GM23248 (cell line): ENCODE data around the gene SLC38A5. TPM values are rescaled to one million over a fixed set of nuclear protein-coding genes. Genes with fewer than 3 reads are reported as not detected.

ENCODE experiments used
- DNase-seq: peaks from one replicate; pipeline ENCODE4 v3.0.0-alpha.2; 2015
- H2AFZ ChIP-seq: fragments of 200-600 bp; sonication (generic); 2 replicates; pipeline ENCODE4 v1.6.1; 2016; ENCODE audit warnings: antibody characterized with exemption
- H3F3A ChIP-seq: fragments of 200-600 bp; sonication (generic); 2 replicates; pipeline ENCODE4 v1.6.1; 2016; ENCODE audit warnings: mild to moderate bottlenecking, antibody characterized with exemption, mixed run types; ENCODE audit not compliant: insufficient read depth
- H3K27ac ChIP-seq: fragments of 200-600 bp; sonication (generic); 2 replicates; pipeline ENCODE4 v1.5.1; 2016; ENCODE audit warnings: mild to moderate bottlenecking
- H3K27me3 ChIP-seq: fragments of 200-600 bp; sonication (generic); replicated peaks from 2 replicates; pipeline ENCODE4 v1.6.1; 2016; ENCODE audit warnings: mild to moderate bottlenecking; ENCODE audit not compliant: insufficient read depth
- H3K36me3 ChIP-seq: fragments of 200-600 bp; sonication (generic); 2 replicates; pipeline ENCODE4 v1.6.1; 2016; ENCODE audit warnings: low read depth, mild to moderate bottlenecking
- H3K4me1 ChIP-seq: fragments of 200-600 bp; sonication (generic); 2 replicates; pipeline ENCODE4 v1.6.1; 2016; ENCODE audit warnings: mild to moderate bottlenecking; ENCODE audit not compliant: insufficient read depth
- H3K4me2 ChIP-seq: fragments of 200-600 bp; sonication (generic); one replicate; pipeline ENCODE4 v1.6.1; 2016; ENCODE audit warnings: mild to moderate bottlenecking; ENCODE audit not compliant: unreplicated experiment
- H3K4me3 ChIP-seq: fragments of 200-600 bp; sonication (generic); 2 replicates; pipeline ENCODE4 v1.5.1; 2016; ENCODE audit warnings: mild to moderate bottlenecking
- H3K79me2 ChIP-seq: fragments of 200-600 bp; sonication (generic); 2 replicates; pipeline ENCODE4 v1.6.1; 2016; ENCODE audit warnings: mild to moderate bottlenecking; ENCODE audit not compliant: insufficient read depth
- H3K9ac ChIP-seq: fragments of 200-600 bp; sonication (generic); 2 replicates; pipeline ENCODE4 v1.6.1; 2016; ENCODE audit warnings: mild to moderate bottlenecking
- H3K9me2 ChIP-seq: fragments of 200-600 bp; sonication (generic); 2 replicates; pipeline ENCODE4 v1.6.1; 2016; ENCODE audit warnings: mixed run types, mild to moderate bottlenecking, moderate library complexity; ENCODE audit not compliant: insufficient read depth
- H3K9me3 ChIP-seq: fragments of 200-600 bp; sonication (generic); one replicate; pipeline ENCODE4 v1.6.1; 2017; ENCODE audit warnings: low read depth
- H4K20me1 ChIP-seq: fragments of 200-600 bp; sonication (generic); 2 replicates; pipeline ENCODE4 v1.6.0; 2016; ENCODE audit not compliant: insufficient read depth
- EZH2 ChIP-seq: fragments of 200-600 bp; sonication (generic); IDR thresholded peaks from 2 replicates; pipeline ENCODE4 v1.6.1; 2018; ENCODE audit warnings: antibody characterized with exemption, mild to moderate bottlenecking; ENCODE audit not compliant: insufficient read depth, poor library complexity, severe bottlenecking
- EZH2phosphoT487 ChIP-seq: fragments of 200-600 bp; sonication (generic); IDR thresholded peaks from 2 replicates; pipeline ENCODE4 v1.6.1; 2018; ENCODE audit warnings: antibody characterized with exemption, moderate library complexity, mild to moderate bottlenecking, low read depth; ENCODE audit not compliant: insufficient read depth
- WGBS, 2 experiments: methylation state at CpG; one replicate each; pipeline ENCODE4 v1.1.6; 2015 to 2017; ENCODE audit warnings: low lambda C conversion rate in 2 of 2, low coverage in 1 of 2; ENCODE audit errors: missing lambda C conversion rate in 2 of 2; 5-methylcytosine and 5-hydroxymethylcytosine counted together
- in situ Hi-C: fragments of 300-500 bp; cut with MboI; formaldehyde crosslinking; loops from 2 replicates; pipeline ENCODE4 v1.15.0; 2020
- polyA plus RNA-seq: library from polyadenylated mRNA; unstranded; fragments of >200 nt; fragmentation: Nextera tagmentation; extraction: Ambion mirVana; gene quantifications from 2 replicates; pipeline ENCODE4 v1.2.1, GENCODE V29; 2016
- total RNA-seq: library from RNA; depleted of rRNA; stranded (reverse); fragments of >200 nt; shearing (Covaris generic); gene quantifications from 2 replicates; pipeline ENCODE4 v1.2.3, GENCODE V29; 2014

Gene SLC38A5
- total and polyA plus RNA-seq, 2 experiments from 2014 or later, result 32.4 to 35.3 TPM

GRCh38 chrX:48480142-48480541 is 10.1 kb upstream of the SLC38A5 start:
- no peaks in the 10 kb centered on the region for H4K20me1 ChIP-seq
- no peaks in the 10 kb centered on the region for H3K4me1 ChIP-seq
- H3K79me2 ChIP-seq, result peaks cover 40% of the 10 kb centered on the region
- no peaks in the 10 kb centered on the region for H3K9me2 ChIP-seq
- H3K27ac ChIP-seq, result no peak overlapping the region
- no peaks in the 10 kb centered on the region for H3F3A ChIP-seq
- no peak overlapping the region for H3K4me3 ChIP-seq
- no peaks in the 10 kb centered on the region for H3K36me3 ChIP-seq
- no peak for DNase-seq
- no peaks in the 10 kb centered on the region for H3K27me3 ChIP-seq
- TF ChIP-seq EZH2phosphoT487 (no peak), EZH2 (no peak)
- WGBS, 2 experiments, result 97 to 100% methylated on average over 2 to 3 of the region's 3 CpGs
- no peaks in the 10 kb centered on the region for H3K9me3 ChIP-seq
- in situ Hi-C loops, result loop anchor here (25.0 kb wide), 1 partner anchor 393 kb away; no protein-coding TSS in a partner anchor
- no peak overlapping the region for H2AFZ ChIP-seq
- H3K4me2 ChIP-seq, result no peak overlapping the region
- no peak overlapping the region for H3K9ac ChIP-seq

DNA sequence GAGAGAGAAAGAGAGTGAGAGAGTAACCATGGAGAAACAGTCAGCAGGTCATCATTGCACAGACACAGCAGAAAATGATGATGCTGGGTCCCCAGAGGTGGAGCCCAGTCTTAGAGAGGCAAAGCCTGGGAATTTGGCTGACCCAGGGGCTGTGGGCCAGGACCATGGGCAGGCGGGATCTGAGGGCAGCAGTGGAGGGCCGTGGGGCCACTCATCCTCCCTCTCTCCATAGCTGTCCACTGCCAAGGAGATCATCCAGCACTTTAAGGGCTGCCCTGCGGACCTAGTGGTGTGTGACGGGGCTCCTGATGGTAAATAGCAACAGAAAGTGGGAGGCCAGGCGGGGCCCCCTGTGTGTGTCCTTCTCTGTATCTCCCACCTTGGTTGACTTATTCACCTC is 8.7 kb upstream of the SLC38A5 start:
- WGBS, 2 experiments, result 68 to 78% methylated on average over 5 of the region's 5 CpGs
- Histone ChIP-seq H3K9me3 (no peaks in the 10 kb centered on the region), H3K4me2 (no peak overlapping the region), H3K79me2 (peaks cover 48% of the 10 kb centered on the region), H2AFZ (no peak overlapping the region), H3K27ac (no peak overlapping the region), H3F3A (no peaks in the 10 kb centered on the region), H3K4me3 (no peak overlapping the region), H3K9me2 (no peaks in the 10 kb centered on the region), H3K27me3 (no peaks in the 10 kb centered on the region), H3K4me1 (no peaks in the 10 kb centered on the region), H3K9ac (no peak overlapping the region), H3K36me3 (no peaks in the 10 kb centered on the region), H4K20me1 (no peaks in the 10 kb centered on the region)
- TF ChIP-seq EZH2phosphoT487, result no peak
- in situ Hi-C loops, result loop anchor here (25.0 kb wide), 1 partner anchor 392 kb away; no protein-coding TSS in a partner anchor
- DNase-seq, result no peak

DNA sequence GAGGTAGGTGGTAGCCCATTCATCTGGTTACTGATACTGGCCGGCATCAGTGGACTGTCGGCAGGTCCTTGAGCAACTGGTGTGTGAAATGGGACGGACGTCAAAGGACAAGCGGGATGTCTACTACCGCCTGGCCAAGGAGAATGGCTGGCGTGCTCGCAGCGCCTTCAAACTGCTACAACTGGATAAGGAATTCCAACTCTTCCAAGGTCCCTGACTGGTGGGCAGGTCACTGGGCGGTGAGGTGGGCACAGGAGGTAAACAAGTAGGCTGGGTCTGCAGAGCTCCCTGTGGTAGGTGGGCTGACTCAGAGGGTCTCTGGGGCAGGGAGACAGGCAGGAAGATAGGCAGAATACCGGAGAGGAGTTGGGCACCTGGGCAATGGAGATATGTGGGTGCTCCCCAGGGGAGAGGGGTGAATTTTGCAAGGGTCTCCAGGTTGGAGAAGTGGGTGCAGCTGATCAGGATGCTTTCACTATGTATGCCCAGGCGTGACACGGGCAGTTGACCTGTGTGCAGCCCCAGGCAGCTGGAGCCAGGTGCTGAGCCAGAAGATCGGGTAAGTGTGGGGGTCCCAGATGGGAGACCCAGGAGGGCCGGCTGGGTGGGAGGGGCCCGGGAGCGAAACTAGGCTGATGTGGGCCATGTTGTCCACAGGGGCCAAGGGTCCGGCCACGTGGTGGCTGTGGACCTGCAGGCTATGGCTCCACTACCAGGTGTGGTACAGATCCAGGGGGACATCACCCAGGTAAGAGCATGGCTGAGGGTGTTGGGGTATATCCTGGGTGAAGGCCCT is 8.1 kb upstream of the SLC38A5 start:
- Histone ChIP-seq H3K36me3 (no peaks in the 10 kb centered on the region), H3K9ac (no peak overlapping the region), H3K27me3 (no peaks in the 10 kb centered on the region), H4K20me1 (no peaks in the 10 kb centered on the region), H3K9me2 (no peaks in the 10 kb centered on the region), H2AFZ (no peak overlapping the region), H3K79me2 (peaks cover 48% of the 10 kb centered on the region), H3K27ac (no peak overlapping the region), H3F3A (0 out of 2 replicates have a peak, but pooled peaks cover 1% of the 10 kb centered on the region), H3K4me1 (no peaks in the 10 kb centered on the region), H3K4me2 (no peak overlapping the region), H3K9me3 (no peaks in the 10 kb centered on the region), H3K4me3 (no peak overlapping the region)
- no peak for DNase-seq
- in situ Hi-C loops, result loop anchor here (25.0 kb wide), 1 partner anchor 391 kb away; no protein-coding TSS in a partner anchor
- 89 to 97% methylated on average over 6 to 19 of the region's 19 CpGs for WGBS, 2 experiments
- no peak for TF ChIP-seq EZH2
- no peak for TF ChIP-seq EZH2phosphoT487

- Histone ChIP-seq H3K27ac (peak overlapping the region; percentile 73; the same call in 1 of the 2 replicates), H4K20me1 (no peaks in the 10 kb centered on the region), H3K4me3 (peak overlapping the region; percentile 94), H3K79me2 (peaks cover 48% of the 10 kb centered on the region), H2AFZ (no peak overlapping the region), H3K4me2 (peak overlapping the region; percentile 76), H3K4me1 (no peaks in the 10 kb centered on the region), H3F3A (0 out of 2 replicates have a peak, but pooled peaks cover 6% of the 10 kb centered on the region), H3K36me3 (no peaks in the 10 kb centered on the region), H3K9me3 (no peaks in the 10 kb centered on the region), H3K9ac (peak overlapping the region; percentile 97), H3K27me3 (no peaks in the 10 kb centered on the region), H3K9me2 (no peaks in the 10 kb centered on the region)
- DNase-seq, result no peak
- in situ Hi-C loops, result loop anchor here (25.0 kb wide), 1 partner anchor 390 kb away; no protein-coding TSS in a partner anchor
- 52 to 56% methylated on average over 4 of the region's 4 CpGs for whole genome bisulfite sequencing, 2 experiments
- TF ChIP-seq EZH2, result no peak
- no peak for TF ChIP-seq EZH2phosphoT487
These were observed 6.9 kb upstream of the SLC38A5 start for GRCh38 chrX:48476919-48477318.
